ENCODE data around the gene OOSP1.

DNA sequence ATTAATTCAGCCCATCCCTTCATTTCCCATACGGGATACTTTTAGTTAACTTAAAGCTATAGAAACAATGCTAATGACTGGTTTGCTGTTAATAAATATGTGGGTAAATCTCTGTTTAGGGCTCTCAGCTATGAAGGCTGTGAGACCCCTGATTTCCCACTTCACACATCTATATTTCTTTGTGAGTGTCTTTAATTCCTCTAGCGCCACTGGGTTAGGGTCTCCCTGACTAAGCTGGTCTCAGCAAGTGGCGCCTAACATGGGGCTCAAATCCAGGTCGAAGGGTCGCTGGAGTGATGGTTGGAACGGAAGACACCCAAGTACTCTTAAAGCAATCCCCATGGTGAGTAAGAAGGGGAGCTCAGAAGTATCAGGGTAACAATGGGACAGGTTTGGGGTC lies 14.4 kb upstream of the OOSP1 start:
- TF ChIP-seq, protein P1, sequence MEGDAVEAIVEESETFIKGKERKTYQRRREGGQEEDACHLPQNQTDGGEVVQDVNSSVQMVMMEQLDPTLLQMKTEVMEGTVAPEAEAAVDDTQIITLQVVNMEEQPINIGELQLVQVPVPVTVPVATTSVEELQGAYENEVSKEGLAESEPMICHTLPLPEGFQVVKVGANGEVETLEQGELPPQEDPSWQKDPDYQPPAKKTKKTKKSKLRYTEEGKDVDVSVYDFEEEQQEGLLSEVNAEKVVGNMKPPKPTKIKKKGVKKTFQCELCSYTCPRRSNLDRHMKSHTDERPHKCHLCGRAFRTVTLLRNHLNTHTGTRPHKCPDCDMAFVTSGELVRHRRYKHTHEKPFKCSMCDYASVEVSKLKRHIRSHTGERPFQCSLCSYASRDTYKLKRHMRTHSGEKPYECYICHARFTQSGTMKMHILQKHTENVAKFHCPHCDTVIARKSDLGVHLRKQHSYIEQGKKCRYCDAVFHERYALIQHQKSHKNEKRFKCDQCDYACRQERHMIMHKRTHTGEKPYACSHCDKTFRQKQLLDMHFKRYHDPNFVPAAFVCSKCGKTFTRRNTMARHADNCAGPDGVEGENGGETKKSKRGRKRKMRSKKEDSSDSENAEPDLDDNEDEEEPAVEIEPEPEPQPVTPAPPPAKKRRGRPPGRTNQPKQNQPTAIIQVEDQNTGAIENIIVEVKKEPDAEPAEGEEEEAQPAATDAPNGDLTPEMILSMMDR (IDR thresholded peaks at IDR 0.05) = no peak
- no peak for TF ChIP-seq POLR2A (IDR thresholded peaks at IDR 0.05)
- no peak for TF ChIP-seq POLR2AphosphoS5 (IDR thresholded peaks at IDR 0.05)

Measured in breast epithelium (tissue), 3 donors.